Measurements from ENCODE around the gene MXD4.

DNA sequence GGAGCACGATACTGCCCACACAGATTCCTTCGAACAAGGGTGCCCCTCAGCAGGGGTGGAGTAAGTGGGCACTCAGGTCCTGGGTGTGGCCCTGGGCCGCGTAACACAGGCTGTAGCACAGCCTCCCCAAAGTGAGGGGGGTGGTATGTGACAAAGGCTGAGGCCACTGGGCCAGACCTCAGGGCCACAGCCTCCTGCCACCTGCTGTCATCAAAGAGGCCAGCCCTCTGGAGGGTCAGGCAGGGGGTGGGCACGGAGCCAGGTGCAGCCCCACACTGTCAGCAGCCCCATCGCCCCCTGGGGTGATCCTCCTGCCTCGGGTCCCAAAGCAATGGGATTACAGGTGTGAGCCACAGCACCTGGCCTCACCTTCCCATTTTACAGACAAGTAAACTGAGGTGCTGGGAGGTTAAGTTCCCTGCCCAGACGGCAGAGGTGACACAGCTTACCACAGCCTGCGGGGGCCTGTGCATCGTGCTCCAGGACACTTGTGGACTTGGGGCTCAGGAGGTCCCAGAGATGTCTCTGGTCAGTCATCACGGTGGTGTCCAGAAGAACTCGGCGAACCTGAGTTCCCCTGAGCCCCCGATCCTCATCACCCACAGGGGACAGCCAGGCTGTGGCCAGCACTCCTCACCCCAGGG is 27.5 kb upstream of the MXD4 start:
- TF ChIP-seq, protein P1, sequence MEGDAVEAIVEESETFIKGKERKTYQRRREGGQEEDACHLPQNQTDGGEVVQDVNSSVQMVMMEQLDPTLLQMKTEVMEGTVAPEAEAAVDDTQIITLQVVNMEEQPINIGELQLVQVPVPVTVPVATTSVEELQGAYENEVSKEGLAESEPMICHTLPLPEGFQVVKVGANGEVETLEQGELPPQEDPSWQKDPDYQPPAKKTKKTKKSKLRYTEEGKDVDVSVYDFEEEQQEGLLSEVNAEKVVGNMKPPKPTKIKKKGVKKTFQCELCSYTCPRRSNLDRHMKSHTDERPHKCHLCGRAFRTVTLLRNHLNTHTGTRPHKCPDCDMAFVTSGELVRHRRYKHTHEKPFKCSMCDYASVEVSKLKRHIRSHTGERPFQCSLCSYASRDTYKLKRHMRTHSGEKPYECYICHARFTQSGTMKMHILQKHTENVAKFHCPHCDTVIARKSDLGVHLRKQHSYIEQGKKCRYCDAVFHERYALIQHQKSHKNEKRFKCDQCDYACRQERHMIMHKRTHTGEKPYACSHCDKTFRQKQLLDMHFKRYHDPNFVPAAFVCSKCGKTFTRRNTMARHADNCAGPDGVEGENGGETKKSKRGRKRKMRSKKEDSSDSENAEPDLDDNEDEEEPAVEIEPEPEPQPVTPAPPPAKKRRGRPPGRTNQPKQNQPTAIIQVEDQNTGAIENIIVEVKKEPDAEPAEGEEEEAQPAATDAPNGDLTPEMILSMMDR (optimal IDR thresholded peaks at IDR 0.05 in 1 of 3, IDR thresholded peaks at IDR 0.05 in 1 of 3, conservative IDR thresholded peaks at IDR 0.05 in 1 of 3; ENCODE audit: extremely low read depth in 1 of 3, insufficient read depth in 2 of 3, low read length in 3 of 3) = no peak
- no peak for TF ChIP-seq EZH2 (IDR thresholded peaks at IDR 0.05; ENCODE audit: low read length)

Measured in keratinocyte (primary cell).